Endodermal cell (in vitro differentiated cells): Measurements from ENCODE around the gene DRG2. TPM values are rescaled to one million over a fixed set of nuclear protein-coding genes. Genes with fewer than 3 reads are reported as not detected.

Experiments
- DNase-seq: peaks from one replicate; pipeline ENCODE4 v3.0.0-alpha.2; 2017
- H3K27ac ChIP-seq: 2 replicates; pipeline ENCODE4 v1.5.1; 2013; ENCODE audit warnings: mild to moderate bottlenecking, low read depth, low read length, moderate library complexity
- H3K27me3 ChIP-seq: 2 replicates; pipeline ENCODE4 v1.6.1; 2013; ENCODE audit warnings: mild to moderate bottlenecking, low read length, moderate library complexity; ENCODE audit not compliant: insufficient read depth, control insufficient read depth, poor library complexity, severe bottlenecking
- H3K36me3 ChIP-seq: 2 replicates; pipeline ENCODE4 v1.7.0; 2013; ENCODE audit warnings: mild to moderate bottlenecking, low read length, moderate library complexity; ENCODE audit not compliant: control insufficient read depth, insufficient read depth
- H3K4me1 ChIP-seq: one replicate; pipeline ENCODE4 v1.7.0; 2013; ENCODE audit warnings: low read length; ENCODE audit not compliant: control insufficient read depth, insufficient read depth
- H3K4me3 ChIP-seq: 2 replicates; pipeline ENCODE4 v1.5.1; 2013; ENCODE audit warnings: mild to moderate bottlenecking, low read length, moderate library complexity
- H3K9ac ChIP-seq: 2 replicates; pipeline ENCODE4 v1.6.1; 2013; ENCODE audit warnings: mild to moderate bottlenecking, low read length, moderate library complexity; ENCODE audit not compliant: poor library complexity, severe bottlenecking; ENCODE audit errors: extremely low read depth
- H3K9me3 ChIP-seq: 2 replicates; pipeline ENCODE4 v1.6.1; 2013; ENCODE audit warnings: mild to moderate bottlenecking, low read length, moderate library complexity; ENCODE audit not compliant: control insufficient read depth
- H3K27ac Mint-ChIP-seq: 2 replicates; pipeline ENCODE4 v1.8.0; 2020; ENCODE audit warnings: mixed read lengths
- H3K27me3 Mint-ChIP-seq: 2 replicates; pipeline ENCODE4 v1.8.0; 2021; ENCODE audit warnings: mild to moderate bottlenecking, mixed read lengths; ENCODE audit not compliant: insufficient read depth
- H3K36me3 Mint-ChIP-seq: 2 replicates; pipeline ENCODE4 v1.8.0; 2020; ENCODE audit warnings: low read depth, mixed read lengths
- H3K4me1 Mint-ChIP-seq: 2 replicates; pipeline ENCODE4 v1.8.0; 2020; ENCODE audit warnings: mixed read lengths
- H3K4me3 Mint-ChIP-seq: 2 replicates; pipeline ENCODE4 v1.8.0; 2020; ENCODE audit warnings: mild to moderate bottlenecking, moderate library complexity, mixed read lengths
- H3K9me3 Mint-ChIP-seq: 2 replicates; pipeline ENCODE4 v1.8.0; 2020; ENCODE audit warnings: mild to moderate bottlenecking, mixed read lengths
- WGBS, 2 experiments: methylation state at CpG; one replicate each; pipeline versions ENCODE4 v1.1.5 to v1.1.7; 2013; ENCODE audit warnings: missing lambda C conversion rate in 2 of 2, mixed read lengths in 1 of 2; ENCODE audit not compliant: insufficient coverage in 1 of 2, insufficient read length in 1 of 2; 5-methylcytosine and 5-hydroxymethylcytosine counted together
- total RNA-seq, 2 donors: library from RNA; stranded (reverse); fragmentation: NEBNext Ultra II Directional in 1 of 2; extraction: Animal tissue kit (Norgen Biotek cat#: 25700) in 1 of 2; gene quantifications; 2 replicates in 1 of 2; 3 replicates in 1 of 2; pipeline ENCODE4 v1.2.1, GENCODE V29; 2021
- TF ChIP-seq, protein P1 (sequence below): fragments of 200-600 bp; sonication (generic); conservative IDR thresholded peaks from 2 replicates; pipeline ENCODE4 v1.5.0; 2021; ENCODE audit warnings: antibody characterized with exemption, mild to moderate bottlenecking

The DRG2 gene
- total RNA-seq, 2 donors from 2014 or later: 45.1 to 49.9 TPM

GRCh38 chr17:18106211-18106610 lies 18.5 kb downstream of the DRG2 start:
- H3K36me3 ChIP-seq: peaks cover 4% of the 10 kb centered on the region
- H3K4me1 Mint-ChIP-seq: no peaks in the 10 kb centered on the region
- TF ChIP-seq, protein P1, sequence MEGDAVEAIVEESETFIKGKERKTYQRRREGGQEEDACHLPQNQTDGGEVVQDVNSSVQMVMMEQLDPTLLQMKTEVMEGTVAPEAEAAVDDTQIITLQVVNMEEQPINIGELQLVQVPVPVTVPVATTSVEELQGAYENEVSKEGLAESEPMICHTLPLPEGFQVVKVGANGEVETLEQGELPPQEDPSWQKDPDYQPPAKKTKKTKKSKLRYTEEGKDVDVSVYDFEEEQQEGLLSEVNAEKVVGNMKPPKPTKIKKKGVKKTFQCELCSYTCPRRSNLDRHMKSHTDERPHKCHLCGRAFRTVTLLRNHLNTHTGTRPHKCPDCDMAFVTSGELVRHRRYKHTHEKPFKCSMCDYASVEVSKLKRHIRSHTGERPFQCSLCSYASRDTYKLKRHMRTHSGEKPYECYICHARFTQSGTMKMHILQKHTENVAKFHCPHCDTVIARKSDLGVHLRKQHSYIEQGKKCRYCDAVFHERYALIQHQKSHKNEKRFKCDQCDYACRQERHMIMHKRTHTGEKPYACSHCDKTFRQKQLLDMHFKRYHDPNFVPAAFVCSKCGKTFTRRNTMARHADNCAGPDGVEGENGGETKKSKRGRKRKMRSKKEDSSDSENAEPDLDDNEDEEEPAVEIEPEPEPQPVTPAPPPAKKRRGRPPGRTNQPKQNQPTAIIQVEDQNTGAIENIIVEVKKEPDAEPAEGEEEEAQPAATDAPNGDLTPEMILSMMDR: no peak
- no peaks in the 10 kb centered on the region for H3K4me1 ChIP-seq
- H3K36me3 Mint-ChIP-seq: peaks cover 22% of the 10 kb centered on the region
- H3K4me3 ChIP-seq: no peak overlapping the region
- no peak overlapping the region for H3K27ac Mint-ChIP-seq
- H3K9ac ChIP-seq: no peak overlapping the region
- no peaks in the 10 kb centered on the region for H3K9me3 Mint-ChIP-seq
- 95 to 100% methylated on average over 8 to 9 of the region's 9 CpGs for WGBS, 2 experiments
- H3K27ac ChIP-seq: no peak overlapping the region
- H3K27me3 ChIP-seq: no peaks in the 10 kb centered on the region
- no peaks in the 10 kb centered on the region for H3K9me3 ChIP-seq
- no peak for DNase-seq
- H3K27me3 Mint-ChIP-seq: no peaks in the 10 kb centered on the region
- no peak overlapping the region for H3K4me3 Mint-ChIP-seq

- no peaks in the 10 kb centered on the region for H3K4me1 Mint-ChIP-seq
- Histone ChIP-seq H3K4me1 (no peaks in the 10 kb centered on the region), H3K27ac (no peak overlapping the region), H3K4me3 (no peak overlapping the region), H3K9ac (no peak overlapping the region), H3K9me3 (no peaks in the 10 kb centered on the region), H3K27me3 (no peaks in the 10 kb centered on the region), H3K36me3 (peaks cover 4% of the 10 kb centered on the region)
- no peak for DNase-seq
- no peak overlapping the region for H3K27ac Mint-ChIP-seq
- no peak overlapping the region for H3K4me3 Mint-ChIP-seq
- TF ChIP-seq, protein P1: no peak
- H3K9me3 Mint-ChIP-seq: no peaks in the 10 kb centered on the region
- WGBS, 2 experiments: 95 to 100% methylated on average over 1 to 14 of the region's 14 CpGs
- H3K36me3 Mint-ChIP-seq: peaks cover 13% of the 10 kb centered on the region
- peaks cover 1% of the 10 kb centered on the region for H3K27me3 Mint-ChIP-seq
These were observed 19.5 kb downstream of the DRG2 start for GRCh38 chr17:18107061-18107790.

- Mint-ChIP-seq H3K27me3 (peaks cover 2% of the 10 kb centered on the region), H3K36me3 (peaks cover 13% of the 10 kb centered on the region), H3K4me3 (no peak overlapping the region), H3K27ac (no peak overlapping the region), H3K4me1 (no peaks in the 10 kb centered on the region), H3K9me3 (no peaks in the 10 kb centered on the region)
- Histone ChIP-seq H3K27ac (peak overlapping the region; percentile 57), H3K4me3 (no peak overlapping the region), H3K9ac (no peak overlapping the region), H3K27me3 (no peaks in the 10 kb centered on the region), H3K36me3 (peaks cover 4% of the 10 kb centered on the region), H3K9me3 (no peaks in the 10 kb centered on the region), H3K4me1 (no peaks in the 10 kb centered on the region)
- TF ChIP-seq, protein P1: no peak
- WGBS, 2 experiments: 92 to 100% methylated on average over 3 to 6 of the region's 6 CpGs
- no peak for DNase-seq
These were observed 20.2 kb downstream of the DRG2 start for GRCh38 chr17:18107971-18108370.
